Tibial artery (tissue), 4 donors: ENCODE results near the gene RASA2.
"Not testable (repeated sequence)": the region's sequence is repeated elsewhere in the genome, so short reads cannot be mapped to it uniquely, and the experiment has no call there.

ENCODE experiments used
- DNase-seq, 2 donors: peaks; one replicate each; pipeline ENCODE4 v3.0.0-alpha.2; 2019
- H3K27ac ChIP-seq, 2 donors: fragments of 200-600 bp; sonication (generic) in 1 of 2; 1 replicate in 1 of 2; 2 replicates in 1 of 2; pipeline ENCODE4 v1.5.1; 2018 to 2019; ENCODE audit warnings: mild to moderate bottlenecking in 1 of 2
- H3K27me3 ChIP-seq, 2 donors: fragments of 200-600 bp; sonication (generic) in 1 of 2; one replicate each; pipeline versions ENCODE4 v1.5.1 to v1.6.0; 2016 to 2019
- H3K36me3 ChIP-seq, 3 donors: fragments of 200-600 bp; sonication (generic) in 2 of 3; one replicate each; pipeline ENCODE4 v1.5.1; 2016 to 2019; ENCODE audit warnings: mild to moderate bottlenecking in 2 of 3
- H3K4me1 ChIP-seq, 4 donors: fragments of 200-600 bp; sonication (generic) in 2 of 4; 1 replicate in 3 of 4; 2 replicates in 1 of 4; pipeline ENCODE4 v1.5.1; 2016 to 2019
- H3K4me3 ChIP-seq, 2 donors: fragments of 200-600 bp; sonication (generic) in 1 of 2; 1 replicate in 1 of 2; 2 replicates in 1 of 2; pipeline ENCODE4 v1.5.1; 2018 to 2019; ENCODE audit warnings: mild to moderate bottlenecking in 2 of 2
- H3K9me3 ChIP-seq, 3 donors: fragments of 200-600 bp; sonication (generic) in 1 of 3; one replicate each; pipeline ENCODE4 v1.5.1; 2016 to 2019
- CTCF ChIP-seq, 2 experiments: fragments of 200-600 bp in 1 of 2; fragments of 450-650 bp in 1 of 2; IDR thresholded peaks; one replicate each; pipeline ENCODE4 v1.5.1; 2017 to 2019; ENCODE audit warnings: antibody characterized with exemption in 2 of 2, mild to moderate bottlenecking in 1 of 2, moderate library complexity in 1 of 2
- intact Hi-C: fragments of 100-400 bp; cut with DNase I; formaldehyde crosslinking; loops from one replicate; pipeline ENCODE4 v1.15.0; 2023; ENCODE audit warnings: low total_unique reads

The RASA2 gene

DNA sequence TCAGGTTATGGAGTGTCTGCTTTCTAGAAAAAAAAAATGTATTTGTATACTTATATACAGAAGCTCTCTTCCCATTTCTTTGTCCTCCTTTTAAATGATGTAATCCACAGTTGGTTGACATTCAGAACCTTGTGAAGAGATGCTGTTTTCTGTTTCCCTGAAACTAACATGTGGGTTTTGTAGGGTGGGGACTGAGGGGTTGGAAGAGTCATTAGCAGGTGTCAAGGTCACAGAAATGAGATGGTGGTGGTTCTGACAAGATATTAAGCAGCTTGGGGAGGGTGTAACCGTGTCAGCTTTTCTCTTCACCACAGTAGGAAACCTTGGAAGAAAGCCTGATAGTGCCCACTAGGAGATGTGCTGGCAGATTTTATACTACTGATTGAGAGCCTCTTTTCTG is 2.4 kb downstream of the RASA2 start:
- Histone ChIP-seq H3K9me3 (no peaks in the 10 kb centered on the region), H3K27me3 (no peaks in the 10 kb centered on the region), H3K27ac (no peak overlapping the region), H3K4me1 (peaks cover 0 to 25% (median 10%) of the 10 kb centered on the region in 4 donors), H3K36me3 (no peaks in the 10 kb centered on the region), H3K4me3 (no peak overlapping the region)
- TF ChIP-seq CTCF (IDR thresholded peaks at IDR 0.05) = no peak
- intact Hi-C loops = no loop called here
- no peak for DNase-seq

GRCh38 chr3:141491081-141491480 is 4.3 kb downstream of the RASA2 start:
- intact Hi-C loops = no loop called here
- no peaks in the 10 kb centered on the region for H3K36me3 ChIP-seq
- H3K4me1 ChIP-seq = peaks cover 0 to 22% (median 8%) of the 10 kb centered on the region in 4 donors

DNA sequence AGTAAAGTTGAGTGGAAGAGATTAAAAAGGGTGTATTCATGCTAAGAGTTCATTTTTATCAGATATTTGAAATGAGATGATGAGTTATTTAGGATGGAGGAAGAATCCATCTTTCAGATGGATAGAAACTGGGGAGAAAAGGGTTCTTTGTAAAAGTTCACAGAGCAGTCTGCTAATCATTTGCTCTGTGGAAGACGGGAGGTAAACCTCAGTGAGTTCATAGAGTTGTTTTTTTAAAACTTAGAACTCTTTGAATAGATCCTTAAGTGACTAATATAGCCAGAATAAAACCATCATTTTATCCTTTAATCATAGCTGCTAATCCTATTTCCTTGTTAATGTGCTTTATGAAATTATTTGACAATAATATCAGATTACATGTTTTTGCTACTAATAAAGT is 5.1 kb downstream of the RASA2 start:
- no peaks in the 10 kb centered on the region for H3K9me3 ChIP-seq
- H3K36me3 ChIP-seq = no peaks in the 10 kb centered on the region
- DNase-seq = no peak
- TF ChIP-seq CTCF (IDR thresholded peaks at IDR 0.05) = no peak
- no peak overlapping the region for H3K4me3 ChIP-seq
- peaks cover 0 to 16% (median 7%) of the 10 kb centered on the region in 4 donors for H3K4me1 ChIP-seq
- H3K27ac ChIP-seq = no peak overlapping the region
- H3K27me3 ChIP-seq = no peaks in the 10 kb centered on the region
- intact Hi-C loops = no loop called here

More at GRCh38 chr3:141491081-141491480, 4.3 kb downstream of the RASA2 start:
- H3K4me3 ChIP-seq = no peak overlapping the region
- TF ChIP-seq CTCF (IDR thresholded peaks at IDR 0.05) = no peak
- H3K9me3 ChIP-seq = no peaks in the 10 kb centered on the region
- DNase-seq = no peak
- no peak overlapping the region for H3K27ac ChIP-seq
- H3K27me3 ChIP-seq = no peaks in the 10 kb centered on the region

- Histone ChIP-seq H3K36me3 (no peaks in the 10 kb centered on the region), H3K4me3 (no peak overlapping the region), H3K27me3 (no peaks in the 10 kb centered on the region), H3K9me3 (no peaks in the 10 kb centered on the region), H3K27ac (no peak overlapping the region), H3K4me1 (peaks cover 0 to 14% (median 5%) of the 10 kb centered on the region in 4 donors)
- TF ChIP-seq CTCF (IDR thresholded peaks at IDR 0.05) = no peak
- intact Hi-C loops = no loop called here
- no peak for DNase-seq
Measured at GRCh38 chr3:141493184-141493583, 6.4 kb downstream of the RASA2 start.

DNA sequence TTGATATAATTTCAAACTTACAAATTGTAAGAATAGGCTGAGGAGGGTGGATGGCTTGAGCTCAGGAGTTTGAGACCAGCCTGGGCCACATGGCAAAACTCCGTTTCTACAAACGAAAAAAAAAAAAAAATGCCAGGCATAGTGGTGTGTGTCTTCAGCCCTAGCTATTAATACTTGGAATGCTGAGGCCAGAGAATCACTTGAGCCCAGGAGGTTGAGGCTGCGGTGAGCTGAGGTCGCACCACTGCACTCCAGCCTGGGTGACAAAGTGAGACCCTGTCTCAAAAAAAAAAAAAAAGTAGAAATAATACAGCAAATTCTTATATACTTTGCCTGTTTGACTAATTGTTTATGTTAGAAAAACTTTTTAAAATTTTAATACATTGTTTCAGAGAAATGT is 10.8 kb downstream of the RASA2 start:
- H3K27me3 ChIP-seq, H3K9me3 ChIP-seq, H3K4me3 ChIP-seq, intact Hi-C loops, DNase-seq, H3K36me3 ChIP-seq, H3K27ac ChIP-seq: not testable (repeated sequence)
- H3K4me1 ChIP-seq = peaks cover 0 to 11% (median 3%) of the 10 kb centered on the region in 4 donors

- peak in 1 of 2 donors; percentile 41 for DNase-seq
- no peak for TF ChIP-seq CTCF (IDR thresholded peaks at IDR 0.05)
- intact Hi-C loops = no loop called here
- H3K4me1 ChIP-seq = peaks cover 0 to 11% (median 3%) of the 10 kb centered on the region in 4 donors
- H3K27me3 ChIP-seq = no peaks in the 10 kb centered on the region
- H3K9me3 ChIP-seq = no peaks in the 10 kb centered on the region
- no peak overlapping the region for H3K27ac ChIP-seq
- H3K36me3 ChIP-seq = no peaks in the 10 kb centered on the region
- H3K4me3 ChIP-seq = no peak overlapping the region
Measured at GRCh38 chr3:141498598-141499223, 11.9 kb downstream of the RASA2 start.
